HK-2 (cell line): Measurements from ENCODE around the gene CEP131.

Experiments used
- DNase-seq: peaks from one replicate; pipeline ENCODE4 v3.0.0-alpha.2; 2018; ENCODE audit not compliant: unreplicated experiment

Gene CEP131

DNA sequence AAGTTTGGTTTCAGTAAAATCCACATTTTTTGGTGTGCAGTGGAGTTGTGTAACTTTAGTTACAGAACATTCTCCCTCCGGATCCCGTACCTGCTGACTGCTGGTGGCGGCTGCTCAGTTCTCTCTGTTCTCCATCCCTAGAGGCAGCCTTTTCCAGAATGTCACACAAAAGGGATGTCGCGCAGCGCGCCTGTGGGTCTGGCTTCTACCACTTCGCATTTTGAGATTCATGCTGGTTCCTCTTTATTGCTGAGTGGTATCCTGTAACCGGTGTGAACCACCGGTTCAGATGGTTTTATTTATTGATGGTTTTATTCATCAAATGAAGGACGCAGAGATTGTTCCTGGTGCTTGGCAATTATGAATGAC lies 981 bp upstream of the CEP131 start:
- DNase-seq = no peak

GRCh38 chr17:81222620-81222905 lies 202 bp downstream of the CEP131 start:
- no peak for DNase-seq

- DNase-seq = no peak
Observed at GRCh38 chr17:81221842-81222619, 734 bp downstream of the CEP131 start.

- no peak for DNase-seq
Observed at GRCh38 chr17:81221371-81221841, 1.4 kb downstream of the CEP131 start.

GRCh38 chr17:81219476-81220180 lies 3.1 kb downstream of the CEP131 start:
- no peak for DNase-seq

DNA sequence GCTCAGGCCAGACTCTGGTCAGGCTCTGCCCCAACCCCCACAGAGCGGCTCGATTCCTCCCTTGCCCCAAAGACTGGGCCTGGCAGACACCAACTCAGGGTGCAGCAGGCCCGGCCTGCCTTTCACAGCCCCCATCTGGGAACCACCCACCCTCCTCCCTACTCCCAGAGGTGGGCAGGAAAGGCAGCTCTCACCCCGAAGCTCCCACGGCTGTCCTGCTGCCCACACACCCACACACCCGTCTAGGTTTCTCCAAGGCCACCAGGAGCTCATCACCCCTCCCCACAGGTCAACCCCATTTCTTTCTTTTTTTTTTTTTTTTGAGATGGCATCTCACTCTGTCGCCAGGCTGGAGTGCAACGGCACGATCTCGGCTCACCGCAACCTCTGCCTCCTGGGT lies 3.8 kb downstream of the CEP131 start:
- no peak for DNase-seq

DNA sequence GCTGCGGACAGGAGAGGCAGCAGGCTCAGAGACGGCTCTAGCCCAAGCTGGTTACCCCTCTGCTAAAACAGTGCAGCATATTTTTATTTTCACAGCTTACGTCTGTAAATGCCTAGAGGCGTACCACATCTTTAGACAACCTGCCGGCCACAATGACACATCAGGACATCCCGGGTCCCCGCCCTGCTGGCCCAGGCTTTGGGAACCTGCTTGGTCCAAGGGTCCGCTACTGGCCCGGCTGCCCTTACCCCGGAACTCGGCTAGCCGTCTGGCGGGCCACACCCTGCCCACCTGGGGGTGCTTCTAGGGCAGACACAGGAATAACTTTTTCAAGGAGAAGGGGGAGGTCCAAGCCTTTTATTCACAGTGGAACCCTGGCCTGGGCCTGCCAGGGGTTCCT lies 4.3 kb downstream of the CEP131 start:
- DNase-seq = no peak

DNA sequence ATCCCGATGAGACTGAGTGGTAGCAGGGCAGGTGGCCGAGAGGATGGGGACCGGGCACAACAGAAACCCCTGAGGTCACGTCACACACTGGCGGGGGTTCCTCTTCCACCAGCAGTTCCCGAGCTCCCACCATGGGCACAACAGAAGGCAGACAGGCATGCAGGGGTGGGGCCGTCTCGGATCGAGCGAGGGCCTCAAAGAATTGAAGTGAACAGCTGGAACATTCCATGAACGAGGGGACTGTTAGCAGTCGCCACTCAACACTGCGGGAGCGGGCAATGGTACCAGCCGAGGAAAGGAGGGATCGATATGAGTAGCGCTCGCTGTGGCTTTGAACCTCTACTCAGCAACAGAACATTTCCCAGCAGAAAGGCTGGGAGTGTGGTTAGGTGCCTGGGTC lies 5.3 kb downstream of the CEP131 start:
- DNase-seq = no peak

DNA sequence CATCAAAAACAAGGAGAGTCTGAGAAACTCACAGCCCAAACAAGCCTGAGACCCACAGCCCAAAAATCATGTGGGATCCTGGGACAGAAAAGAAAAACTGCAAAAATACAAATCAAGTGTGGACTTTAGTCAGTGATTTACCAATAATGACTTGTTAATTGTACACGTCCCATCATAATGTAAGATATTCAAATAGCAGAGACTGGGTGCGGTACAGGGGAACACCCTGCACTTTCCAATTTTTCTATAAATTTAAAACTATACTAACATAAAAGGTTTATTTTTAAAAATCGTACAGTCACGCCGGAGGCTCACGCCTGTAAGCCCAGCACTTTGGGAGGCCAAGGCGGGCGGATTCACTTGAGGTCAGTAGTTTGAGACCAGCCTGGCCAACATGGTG lies 8.8 kb downstream of the CEP131 start:
- no peak for DNase-seq

- no peak for DNase-seq
Observed at GRCh38 chr17:81212365-81212764, 10.4 kb downstream of the CEP131 start.

DNA sequence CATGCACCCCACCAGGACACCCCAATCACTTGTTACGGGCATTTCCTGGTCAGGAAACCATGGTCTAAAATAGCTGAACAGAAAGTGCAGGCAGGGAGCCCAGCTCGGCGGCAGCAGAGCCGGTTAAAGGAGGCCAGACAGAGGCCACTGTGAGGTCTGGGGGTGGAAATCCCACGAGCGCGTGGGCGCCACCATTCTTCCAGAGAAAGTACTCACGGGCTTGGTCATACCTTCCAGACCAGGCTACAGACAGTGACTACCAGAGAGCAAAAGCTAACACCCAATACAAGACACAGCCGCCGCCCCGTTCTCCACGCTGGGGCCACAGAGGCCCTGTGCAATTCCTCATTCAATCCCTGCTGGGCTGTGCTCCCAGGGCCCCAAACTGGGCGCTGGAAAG lies 11.9 kb downstream of the CEP131 start:
- DNase-seq = no peak

DNA sequence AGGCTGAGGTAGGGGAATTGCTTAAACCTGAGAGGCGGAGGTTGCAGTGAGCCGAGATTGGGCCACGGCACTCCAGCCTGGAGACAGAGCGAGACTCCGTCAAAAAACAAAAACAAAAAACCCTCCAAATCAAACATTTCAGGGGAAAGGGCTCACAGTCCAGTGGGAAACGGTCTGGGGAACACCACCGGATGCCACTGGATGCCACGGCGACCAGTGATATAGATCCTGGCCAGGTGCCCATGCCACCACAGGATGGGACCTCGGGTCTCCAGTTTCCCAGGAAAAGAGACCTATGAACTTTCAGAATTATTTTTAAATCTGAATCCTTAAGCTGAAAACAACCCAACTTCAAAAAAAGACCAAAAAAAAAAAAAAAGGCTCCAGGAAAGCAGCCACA lies 12.3 kb downstream of the CEP131 start:
- no peak for DNase-seq

- DNase-seq = no peak
Observed at GRCh38 chr17:81209141-81209540, 13.6 kb downstream of the CEP131 start.

DNA sequence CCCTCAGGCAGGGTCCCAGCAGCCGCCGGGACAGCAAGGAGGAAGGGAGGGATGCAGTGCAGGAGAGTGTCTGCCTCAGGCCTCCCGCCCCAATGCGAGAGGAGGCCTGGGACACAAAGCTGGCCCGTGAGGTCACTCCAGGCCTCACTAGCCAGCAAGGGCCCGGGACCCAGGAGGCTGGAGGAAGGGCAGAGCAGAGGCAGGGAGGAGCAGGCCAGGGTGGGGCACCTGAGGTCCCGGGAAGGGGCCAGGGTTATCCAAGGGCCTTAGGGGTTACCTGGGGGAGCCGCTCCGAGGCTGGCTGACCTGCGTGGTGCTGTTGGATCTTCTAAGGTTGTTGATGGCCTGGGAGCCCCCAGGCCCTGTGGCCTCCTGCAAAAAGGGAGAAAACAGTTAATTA lies 14.1 kb downstream of the CEP131 start:
- DNase-seq = no peak

- DNase-seq = no peak
Observed at GRCh38 chr17:81207610-81208581, 14.9 kb downstream of the CEP131 start.

DNA sequence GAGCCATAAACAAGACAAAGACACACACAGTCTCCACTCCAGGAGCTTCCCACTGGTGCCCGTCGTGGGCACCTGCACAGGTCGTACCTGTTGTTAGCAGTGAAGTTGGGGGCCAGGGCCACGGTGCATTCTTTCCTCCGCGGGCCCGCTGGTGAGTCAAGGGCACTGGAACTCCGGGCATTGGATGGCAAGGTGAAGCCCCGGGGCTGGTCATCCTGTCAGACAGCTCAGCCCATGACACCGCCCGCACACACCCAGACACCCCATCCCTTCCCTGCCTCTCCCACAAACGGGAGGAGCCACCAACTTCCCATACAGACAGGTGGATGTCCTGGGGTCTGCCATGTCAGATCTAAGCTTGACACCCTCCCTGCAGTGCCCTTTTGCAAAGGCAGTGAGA lies 16.1 kb downstream of the CEP131 start:
- no peak for DNase-seq

- DNase-seq = no peak
Observed at GRCh38 chr17:81206166-81206565, 16.6 kb downstream of the CEP131 start.

DNA sequence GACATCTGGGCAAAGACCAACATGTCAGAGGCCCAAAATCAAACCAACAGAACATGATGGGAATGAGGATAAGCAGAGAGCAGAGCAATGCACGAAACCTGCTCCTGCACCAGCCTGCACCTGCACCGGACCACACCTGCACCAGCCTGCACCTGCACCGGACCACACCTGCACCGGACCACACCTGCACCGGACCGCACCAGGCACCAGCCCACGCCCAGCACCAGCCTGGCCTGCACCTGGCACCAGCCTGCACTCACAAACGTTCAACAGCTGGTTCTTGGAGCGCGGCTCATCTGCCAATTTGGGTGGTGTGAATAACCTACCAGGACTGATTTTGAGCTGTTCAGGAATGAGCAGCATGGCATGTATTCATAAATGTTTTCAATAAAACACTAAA lies 18.2 kb downstream of the CEP131 start:
- DNase-seq = no peak

GRCh38 chr17:81203136-81203535 lies 19.6 kb downstream of the CEP131 start:
- DNase-seq = no peak

GRCh38 chr17:81202318-81202717 lies 20.4 kb downstream of the CEP131 start:
- no peak for DNase-seq

DNA sequence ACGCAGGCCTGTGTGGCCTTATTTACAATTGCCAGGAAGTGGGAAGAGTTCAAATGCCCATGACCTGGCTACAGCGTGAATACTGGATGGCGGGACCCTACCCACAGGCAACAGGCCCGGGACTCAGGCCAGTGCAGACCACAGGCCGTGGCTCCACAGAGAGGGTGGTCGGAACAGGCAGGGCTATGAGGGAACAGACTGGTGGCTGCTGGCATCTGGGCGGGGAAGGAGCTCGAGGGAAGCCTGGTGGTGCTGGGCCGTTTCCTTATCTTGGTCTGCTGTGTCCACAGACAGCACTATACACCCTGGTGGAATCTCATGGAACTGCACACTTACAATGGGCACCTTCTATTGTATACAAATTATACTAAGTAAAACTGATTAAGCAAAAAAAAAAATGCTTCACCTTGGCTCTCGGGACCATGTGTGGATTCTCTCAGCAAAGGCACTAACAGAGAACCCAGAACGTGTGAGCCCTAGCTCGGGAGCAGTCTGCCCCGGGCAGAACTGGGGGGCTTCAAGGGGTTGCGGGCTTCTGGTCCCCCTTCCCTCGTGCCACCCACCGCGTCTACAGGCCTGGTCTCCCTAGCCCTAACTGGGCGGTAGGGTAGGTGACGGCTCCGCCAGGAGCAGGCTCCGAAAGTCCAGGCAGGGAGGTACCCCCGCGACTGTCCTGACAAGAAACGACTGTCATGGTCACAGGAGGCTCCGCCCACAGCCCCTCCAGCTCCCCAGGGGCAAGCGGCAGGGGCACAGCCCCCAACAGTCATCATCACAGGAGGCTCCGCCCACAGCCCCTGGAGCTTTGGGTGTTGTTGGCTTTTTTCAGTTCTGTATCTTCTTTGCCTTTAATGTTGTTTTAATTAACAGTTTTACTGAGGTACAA lies 21.8 kb downstream of the CEP131 start:
- no peak for DNase-seq

DNA sequence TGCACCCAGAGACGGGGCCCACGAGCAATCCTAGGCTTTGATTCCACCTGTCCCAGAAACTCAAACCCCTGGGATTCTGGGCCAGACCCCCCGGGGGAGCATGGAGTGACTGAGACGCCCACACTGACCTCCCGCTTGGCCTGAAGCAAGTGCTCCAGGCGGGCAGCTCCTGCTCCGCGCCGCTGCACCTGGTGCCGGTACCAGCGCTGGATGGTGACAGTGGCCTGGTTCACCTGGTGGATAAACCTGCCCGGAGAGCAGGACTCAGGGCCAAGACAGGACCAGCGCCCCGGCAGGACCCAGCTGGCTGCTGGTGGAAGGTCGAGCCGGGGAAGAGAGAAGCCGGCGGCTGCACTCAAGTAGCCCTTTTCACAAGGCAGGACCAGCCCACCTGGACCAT lies 22.6 kb downstream of the CEP131 start:
- DNase-seq = no peak
